GM12892 (cell line): ENCODE measurements around the gene EMC7.

Source experiments
- POLR2A ChIP-seq: IDR thresholded peaks from 2 replicates; pipeline ENCODE4 v1.6.1; 2011; ENCODE audit warnings: low read depth, low read length, control low read depth
- POLR2AphosphoS5 ChIP-seq: IDR thresholded peaks from 2 replicates; pipeline ENCODE4 v1.6.1; 2011; ENCODE audit warnings: low read depth, low read length, control low read depth
- TAF1 ChIP-seq: IDR thresholded peaks from 2 replicates; pipeline ENCODE4 v1.6.1; 2011; ENCODE audit warnings: low read depth, mild to moderate bottlenecking, control low read depth, low read length, borderline replicate concordance

- TF ChIP-seq POLR2A = no peak
- no peak for TF ChIP-seq TAF1
- TF ChIP-seq POLR2AphosphoS5 = no peak
Observed at GRCh38 chr15:34111488-34111887, 9.8 kb upstream of the EMC7 start.
